ENCODE data around the gene LCN2. TPM values are rescaled to one million over a fixed set of nuclear protein-coding genes. Genes with fewer than 3 reads are reported as not detected.

The LCN2 gene
- total RNA-seq, 1 experiment from 2014 or later: 153 TPM

- DNase-seq: no peak
- ChIA-PET POLR2A (ENCODE audit: unreplicated experiment) (no interaction called here), CTCF (interaction anchor here (0.6 kb wide), 1 partner anchor 69 kb away, joined by 5 read pairs; no protein-coding TSS in a partner anchor)
- H3K4me3 ChIP-seq (ENCODE audit: low read length): no peak overlapping the region
- no peaks in the 10 kb centered on the region for H3K9me3 ChIP-seq (ENCODE audit: low read length)
- no peaks in the 10 kb centered on the region for H3K27me3 ChIP-seq (ENCODE audit: low read length)
- H3K79me2 ChIP-seq (ENCODE audit: low read length): no peaks in the 10 kb centered on the region
- H3K9ac ChIP-seq (ENCODE audit: low read length): no peak overlapping the region
- intact Hi-C loops (cut with micrococcal nuclease): no loop called here
- no peak for ATAC-seq
- H3F3A ChIP-seq (ENCODE audit: low read length, unreplicated experiment): no peaks in the 10 kb centered on the region
- peaks cover 20% of the 10 kb centered on the region; the same call in 1 of the 2 replicates for H3K36me3 ChIP-seq (ENCODE audit: low read depth, low read length)
- H3K9me2 ChIP-seq (replicated peaks; ENCODE audit: low read length): no peaks in the 10 kb centered on the region
- H3K4me2 ChIP-seq (ENCODE audit: low read length): no peak overlapping the region
- no TSS peak for BruUV-seq (replicated peaks)
- no peak overlapping the region for H2AFZ ChIP-seq (ENCODE audit: low read length)
- no peak overlapping the region for H3K27ac ChIP-seq (ENCODE audit: low read length)
- TF ChIP-seq, protein P1, sequence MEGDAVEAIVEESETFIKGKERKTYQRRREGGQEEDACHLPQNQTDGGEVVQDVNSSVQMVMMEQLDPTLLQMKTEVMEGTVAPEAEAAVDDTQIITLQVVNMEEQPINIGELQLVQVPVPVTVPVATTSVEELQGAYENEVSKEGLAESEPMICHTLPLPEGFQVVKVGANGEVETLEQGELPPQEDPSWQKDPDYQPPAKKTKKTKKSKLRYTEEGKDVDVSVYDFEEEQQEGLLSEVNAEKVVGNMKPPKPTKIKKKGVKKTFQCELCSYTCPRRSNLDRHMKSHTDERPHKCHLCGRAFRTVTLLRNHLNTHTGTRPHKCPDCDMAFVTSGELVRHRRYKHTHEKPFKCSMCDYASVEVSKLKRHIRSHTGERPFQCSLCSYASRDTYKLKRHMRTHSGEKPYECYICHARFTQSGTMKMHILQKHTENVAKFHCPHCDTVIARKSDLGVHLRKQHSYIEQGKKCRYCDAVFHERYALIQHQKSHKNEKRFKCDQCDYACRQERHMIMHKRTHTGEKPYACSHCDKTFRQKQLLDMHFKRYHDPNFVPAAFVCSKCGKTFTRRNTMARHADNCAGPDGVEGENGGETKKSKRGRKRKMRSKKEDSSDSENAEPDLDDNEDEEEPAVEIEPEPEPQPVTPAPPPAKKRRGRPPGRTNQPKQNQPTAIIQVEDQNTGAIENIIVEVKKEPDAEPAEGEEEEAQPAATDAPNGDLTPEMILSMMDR (conservative IDR thresholded peaks at IDR 0.05; ENCODE audit: low read depth, low read length): no peak
- TF ChIP-seq EZH2phosphoT487 (IDR thresholded peaks at IDR 0.05; ENCODE audit: borderline replicate concordance, low read length) (no peak), EZH2 (IDR thresholded peaks at IDR 0.05; ENCODE audit: low read length, unreplicated experiment) (no peak)
- no peaks in the 10 kb centered on the region for H3K4me1 ChIP-seq (ENCODE audit: insufficient read depth, low read length)
- H4K20me1 ChIP-seq (ENCODE audit: low read length): no peaks in the 10 kb centered on the region
These were observed 42.9 kb upstream of the LCN2 start for GRCh38 chr9:128106181-128106939.

GRCh38 chr9:128106940-128107467 lies 42.2 kb upstream of the LCN2 start:
- Histone ChIP-seq H2AFZ (ENCODE audit: low read length) (no peak overlapping the region), H3K79me2 (ENCODE audit: low read length) (no peaks in the 10 kb centered on the region), H3K27me3 (ENCODE audit: low read length) (no peaks in the 10 kb centered on the region), H3K4me3 (ENCODE audit: low read length) (no peak overlapping the region), H3F3A (ENCODE audit: low read length, unreplicated experiment) (no peaks in the 10 kb centered on the region), H3K9me3 (ENCODE audit: low read length) (no peaks in the 10 kb centered on the region), H3K27ac (ENCODE audit: low read length) (no peak overlapping the region), H3K4me2 (ENCODE audit: low read length) (no peak overlapping the region), H3K9me2 (replicated peaks; ENCODE audit: low read length) (no peaks in the 10 kb centered on the region), H3K4me1 (ENCODE audit: insufficient read depth, low read length) (no peaks in the 10 kb centered on the region), H3K36me3 (ENCODE audit: low read depth, low read length) (peaks cover 20% of the 10 kb centered on the region; the same call in 1 of the 2 replicates), H4K20me1 (ENCODE audit: low read length) (no peaks in the 10 kb centered on the region), H3K9ac (ENCODE audit: low read length) (no peak overlapping the region)
- no peak for DNase-seq
- CTCF ChIA-PET: no interaction called here
- ATAC-seq: no peak
- intact Hi-C loops (cut with micrococcal nuclease): no loop called here
- BruUV-seq (replicated peaks): no TSS peak
- POLR2A ChIA-PET (ENCODE audit: unreplicated experiment): no interaction called here
- TF ChIP-seq, protein P1 (conservative IDR thresholded peaks at IDR 0.05; ENCODE audit: low read depth, low read length): no peak
- TF ChIP-seq EZH2 (IDR thresholded peaks at IDR 0.05; ENCODE audit: low read length, unreplicated experiment) (no peak), EZH2phosphoT487 (IDR thresholded peaks at IDR 0.05; ENCODE audit: borderline replicate concordance, low read length) (no peak)

Data from PC-3 (cell line).